ENCODE data around the gene DMRTB1.
A peak's percentile ranks its signal among the peaks of the same experiment; 100 is the strongest.

DMRTB1 gene

DNA sequence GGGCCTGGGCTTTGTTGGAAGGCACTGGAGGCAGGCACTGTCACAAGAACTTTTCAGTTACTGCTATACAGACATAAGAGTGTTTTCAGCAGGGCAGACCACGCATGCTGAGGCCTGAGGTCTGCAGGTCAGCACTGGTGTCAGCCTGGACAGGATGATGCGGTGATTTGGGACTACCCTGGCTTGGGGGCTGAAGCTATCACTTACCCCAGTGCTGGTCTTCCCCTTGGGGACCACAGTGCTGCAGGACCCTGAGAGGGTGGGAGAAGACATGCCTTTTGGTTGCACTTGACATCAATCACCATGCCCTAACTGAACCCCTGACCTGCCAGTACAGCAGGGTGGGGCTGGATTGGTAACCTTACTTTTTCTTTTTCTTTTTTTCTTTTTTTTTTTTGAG lies 9.2 kb downstream of the DMRTB1 start:
- Histone ChIP-seq H3K4me3 (ENCODE audit: low read depth, low read length) (no peak overlapping the region), H3K9me3 (ENCODE audit: severe bottlenecking) (no peaks in the 10 kb centered on the region), H3K36me3 (no peaks in the 10 kb centered on the region), H3K27ac (no peak overlapping the region), H3K27me3 (ENCODE audit: insufficient read depth, low read depth, severe bottlenecking) (no peaks in the 10 kb centered on the region)
- no peak for DNase-seq
- TF ChIP-seq, protein P1, sequence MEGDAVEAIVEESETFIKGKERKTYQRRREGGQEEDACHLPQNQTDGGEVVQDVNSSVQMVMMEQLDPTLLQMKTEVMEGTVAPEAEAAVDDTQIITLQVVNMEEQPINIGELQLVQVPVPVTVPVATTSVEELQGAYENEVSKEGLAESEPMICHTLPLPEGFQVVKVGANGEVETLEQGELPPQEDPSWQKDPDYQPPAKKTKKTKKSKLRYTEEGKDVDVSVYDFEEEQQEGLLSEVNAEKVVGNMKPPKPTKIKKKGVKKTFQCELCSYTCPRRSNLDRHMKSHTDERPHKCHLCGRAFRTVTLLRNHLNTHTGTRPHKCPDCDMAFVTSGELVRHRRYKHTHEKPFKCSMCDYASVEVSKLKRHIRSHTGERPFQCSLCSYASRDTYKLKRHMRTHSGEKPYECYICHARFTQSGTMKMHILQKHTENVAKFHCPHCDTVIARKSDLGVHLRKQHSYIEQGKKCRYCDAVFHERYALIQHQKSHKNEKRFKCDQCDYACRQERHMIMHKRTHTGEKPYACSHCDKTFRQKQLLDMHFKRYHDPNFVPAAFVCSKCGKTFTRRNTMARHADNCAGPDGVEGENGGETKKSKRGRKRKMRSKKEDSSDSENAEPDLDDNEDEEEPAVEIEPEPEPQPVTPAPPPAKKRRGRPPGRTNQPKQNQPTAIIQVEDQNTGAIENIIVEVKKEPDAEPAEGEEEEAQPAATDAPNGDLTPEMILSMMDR (IDR thresholded peaks at IDR 0.05; ENCODE audit: low read depth, low read length): no peak

DNA sequence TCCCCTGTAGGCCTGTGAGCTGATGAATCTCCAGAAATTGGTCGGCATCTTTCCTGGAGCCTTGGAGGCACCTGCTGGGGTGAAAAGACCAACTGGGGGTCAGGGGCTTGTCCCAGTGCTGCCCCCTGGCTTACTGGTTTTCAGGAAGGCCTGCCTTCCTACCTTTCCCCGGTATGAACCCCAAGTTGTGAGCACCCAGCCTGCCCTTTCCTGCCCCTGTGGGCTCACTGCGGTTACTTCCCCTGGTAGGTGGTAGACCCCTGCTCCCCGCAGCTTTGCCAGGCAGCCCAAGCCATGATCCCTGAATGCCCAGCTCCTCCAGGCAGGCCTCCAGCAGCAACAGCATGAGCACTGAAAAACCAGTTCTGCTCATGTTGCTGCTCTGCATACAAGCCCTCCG lies 10.2 kb downstream of the DMRTB1 start:
- Histone ChIP-seq H3K36me3 (no peaks in the 10 kb centered on the region), H3K27me3 (ENCODE audit: insufficient read depth, low read depth, severe bottlenecking) (no peaks in the 10 kb centered on the region), H3K27ac (no peak overlapping the region), H3K4me3 (ENCODE audit: low read depth, low read length) (no peak overlapping the region), H3K9me3 (ENCODE audit: severe bottlenecking) (no peaks in the 10 kb centered on the region)
- TF ChIP-seq, protein P1 (IDR thresholded peaks at IDR 0.05; ENCODE audit: low read depth, low read length): 0 out of 2 replicates have a peak, but pooled peaks have one; percentile 7
- no peak for DNase-seq

DNA sequence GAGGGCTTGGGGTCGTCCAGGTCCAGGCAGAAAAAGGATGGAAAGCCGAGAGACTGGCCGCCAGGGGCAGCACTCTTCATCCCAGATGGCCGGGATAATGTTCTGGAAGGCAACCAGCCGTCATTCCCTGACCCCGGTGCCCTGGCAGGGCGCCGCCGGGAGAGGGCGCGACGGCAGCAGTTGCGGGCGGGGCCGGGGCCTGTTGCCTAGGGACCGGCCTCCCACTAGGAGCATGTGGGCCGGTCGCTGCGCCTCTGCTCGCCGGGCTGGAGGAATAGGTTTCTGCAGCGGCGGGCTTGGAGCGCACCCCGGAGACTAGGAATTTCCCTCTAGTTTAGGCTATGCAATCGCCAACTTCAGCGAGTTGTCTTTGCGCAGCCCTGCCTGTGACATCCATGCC lies 11.0 kb downstream of the DMRTB1 start:
- TF ChIP-seq, protein P1 (IDR thresholded peaks at IDR 0.05; ENCODE audit: low read depth, low read length): no peak
- no peak overlapping the region for H3K4me3 ChIP-seq (ENCODE audit: low read depth, low read length)
- H3K9me3 ChIP-seq (ENCODE audit: severe bottlenecking): no peaks in the 10 kb centered on the region
- H3K27ac ChIP-seq: no peak overlapping the region
- no peaks in the 10 kb centered on the region for H3K36me3 ChIP-seq
- no peaks in the 10 kb centered on the region for H3K27me3 ChIP-seq (ENCODE audit: insufficient read depth, low read depth, severe bottlenecking)
- DNase-seq: no peak

DNA sequence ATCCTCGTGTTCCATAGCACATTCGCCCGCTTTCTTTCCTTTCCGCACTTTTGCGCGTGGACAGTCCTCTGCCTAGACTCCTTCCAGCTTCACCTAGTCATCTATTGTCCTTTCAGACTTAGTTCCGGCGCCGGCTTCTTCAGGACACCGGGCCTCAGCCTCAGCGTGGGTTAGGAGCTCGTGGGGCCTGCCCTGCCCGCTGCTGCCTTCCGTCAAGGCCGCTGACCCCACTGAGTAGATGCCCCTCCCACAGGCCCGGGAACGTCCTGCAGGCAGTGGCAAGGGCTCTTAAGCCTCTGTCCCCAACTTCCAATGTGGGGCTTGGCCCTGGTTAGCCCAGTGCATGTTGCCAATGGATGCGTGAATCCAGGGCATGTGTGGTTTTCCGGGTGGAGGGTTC lies 11.4 kb downstream of the DMRTB1 start:
- TF ChIP-seq, protein P1 (IDR thresholded peaks at IDR 0.05; ENCODE audit: low read depth, low read length): no peak
- Histone ChIP-seq H3K36me3 (no peaks in the 10 kb centered on the region), H3K4me3 (ENCODE audit: low read depth, low read length) (no peak overlapping the region), H3K9me3 (ENCODE audit: severe bottlenecking) (no peaks in the 10 kb centered on the region), H3K27ac (no peak overlapping the region), H3K27me3 (ENCODE audit: insufficient read depth, low read depth, severe bottlenecking) (no peaks in the 10 kb centered on the region)
- no peak for DNase-seq

DNA sequence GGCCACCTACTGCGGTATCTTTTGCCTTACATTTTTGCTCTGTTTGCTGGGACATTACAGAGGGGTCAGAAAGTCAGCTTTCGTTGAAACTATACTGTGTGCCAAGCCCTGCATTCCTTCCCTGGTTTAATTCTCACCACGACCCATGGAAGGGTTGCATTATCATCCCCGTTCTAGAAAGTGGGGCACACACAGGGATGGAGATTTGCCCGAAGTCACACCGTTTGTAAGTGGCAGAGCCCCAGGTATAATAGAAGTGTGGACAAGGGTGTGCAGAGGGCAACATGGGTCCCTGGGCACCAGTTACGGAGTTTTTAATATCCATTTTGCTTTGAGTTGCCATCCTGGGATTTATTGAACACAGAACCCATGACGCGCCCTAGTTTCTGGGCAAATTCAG lies 11.8 kb downstream of the DMRTB1 start:
- Histone ChIP-seq H3K27ac (no peak overlapping the region), H3K9me3 (ENCODE audit: severe bottlenecking) (no peaks in the 10 kb centered on the region), H3K4me3 (ENCODE audit: low read depth, low read length) (no peak overlapping the region), H3K27me3 (ENCODE audit: insufficient read depth, low read depth, severe bottlenecking) (no peaks in the 10 kb centered on the region), H3K36me3 (no peaks in the 10 kb centered on the region)
- DNase-seq: no peak
- TF ChIP-seq, protein P1 (IDR thresholded peaks at IDR 0.05; ENCODE audit: low read depth, low read length): no peak

DNA sequence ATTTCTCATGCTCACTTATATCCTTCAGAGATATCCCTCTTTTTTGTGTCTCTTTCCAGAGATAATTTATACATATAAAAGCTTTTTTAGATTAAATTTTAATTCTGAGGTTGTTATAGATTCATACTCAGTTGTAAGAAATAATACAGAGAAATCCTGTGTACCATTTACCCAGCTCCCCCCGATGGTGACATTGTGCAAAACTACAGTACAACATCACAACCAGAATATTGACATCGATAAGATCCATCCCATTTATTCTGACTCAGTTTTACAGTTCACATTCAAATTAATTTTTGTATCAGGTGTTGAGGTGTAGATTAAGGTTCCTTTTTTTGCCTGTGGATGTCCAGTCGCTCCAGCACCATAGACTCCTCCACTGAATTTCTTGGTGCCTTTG lies 14.3 kb downstream of the DMRTB1 start:
- Histone ChIP-seq H3K27ac (no peak overlapping the region), H3K9me3 (ENCODE audit: severe bottlenecking) (no peaks in the 10 kb centered on the region), H3K4me3 (ENCODE audit: low read depth, low read length) (no peak overlapping the region), H3K36me3 (no peaks in the 10 kb centered on the region), H3K27me3 (ENCODE audit: insufficient read depth, low read depth, severe bottlenecking) (no peaks in the 10 kb centered on the region)
- TF ChIP-seq, protein P1 (IDR thresholded peaks at IDR 0.05; ENCODE audit: low read depth, low read length): peak; percentile 26; the same call in 1 of the 2 replicates
- DNase-seq: no peak
